Gastrocnemius medialis (tissue), 4 donors: ENCODE data around the gene DDX28.
"Not testable (repeated sequence)": the region's sequence is repeated elsewhere in the genome, so short reads cannot be mapped to it uniquely, and the experiment has no call there.

ENCODE experiments used
- POLR2A ChIP-seq, 2 donors: fragments of 450-650 bp; IDR thresholded peaks; one replicate each; pipeline ENCODE4 v1.6.1; 2017; ENCODE audit warnings: antibody characterized with exemption in 2 of 2, mild to moderate bottlenecking in 2 of 2, moderate library complexity in 2 of 2
- TF ChIP-seq, protein P1 (sequence below), 5 experiments: fragments of 450-650 bp in 3 of 5; fragments of 200-600 bp in 2 of 5; sonication (generic) in 2 of 5; IDR thresholded peaks in 4 of 5; conservative IDR thresholded peaks in 1 of 5; 1 replicate in 4 of 5; 2 replicates in 1 of 5; pipeline ENCODE4 v1.5.1; 2016 to 2019; ENCODE audit warnings: antibody characterized with exemption in 5 of 5, mild to moderate bottlenecking in 3 of 5, moderate library complexity in 3 of 5

DNA sequence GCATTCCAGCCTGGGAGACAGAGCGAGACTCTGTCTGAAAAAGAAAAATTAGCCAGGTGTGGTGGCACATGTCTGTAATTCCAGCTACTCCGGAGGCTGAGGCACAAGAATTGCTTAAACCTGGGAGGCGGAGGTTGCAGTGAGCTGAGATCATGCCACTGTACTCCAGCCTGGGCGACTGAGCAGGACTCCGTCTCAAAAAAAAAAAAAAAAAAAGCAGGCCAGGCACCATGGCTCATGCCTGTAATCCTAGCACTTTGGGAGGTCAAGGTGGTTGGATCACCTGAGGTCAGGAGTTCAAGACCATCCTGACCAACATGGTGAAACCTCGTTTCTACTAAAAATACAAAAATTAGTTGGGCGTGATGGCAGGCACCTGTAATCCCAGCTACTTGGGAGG, 50.7 kb downstream of the DDX28 start:
- not testable (repeated sequence) for TF ChIP-seq POLR2A (IDR thresholded peaks at IDR 0.05)
- TF ChIP-seq, protein P1, sequence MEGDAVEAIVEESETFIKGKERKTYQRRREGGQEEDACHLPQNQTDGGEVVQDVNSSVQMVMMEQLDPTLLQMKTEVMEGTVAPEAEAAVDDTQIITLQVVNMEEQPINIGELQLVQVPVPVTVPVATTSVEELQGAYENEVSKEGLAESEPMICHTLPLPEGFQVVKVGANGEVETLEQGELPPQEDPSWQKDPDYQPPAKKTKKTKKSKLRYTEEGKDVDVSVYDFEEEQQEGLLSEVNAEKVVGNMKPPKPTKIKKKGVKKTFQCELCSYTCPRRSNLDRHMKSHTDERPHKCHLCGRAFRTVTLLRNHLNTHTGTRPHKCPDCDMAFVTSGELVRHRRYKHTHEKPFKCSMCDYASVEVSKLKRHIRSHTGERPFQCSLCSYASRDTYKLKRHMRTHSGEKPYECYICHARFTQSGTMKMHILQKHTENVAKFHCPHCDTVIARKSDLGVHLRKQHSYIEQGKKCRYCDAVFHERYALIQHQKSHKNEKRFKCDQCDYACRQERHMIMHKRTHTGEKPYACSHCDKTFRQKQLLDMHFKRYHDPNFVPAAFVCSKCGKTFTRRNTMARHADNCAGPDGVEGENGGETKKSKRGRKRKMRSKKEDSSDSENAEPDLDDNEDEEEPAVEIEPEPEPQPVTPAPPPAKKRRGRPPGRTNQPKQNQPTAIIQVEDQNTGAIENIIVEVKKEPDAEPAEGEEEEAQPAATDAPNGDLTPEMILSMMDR (IDR thresholded peaks at IDR 0.05 in 4 of 5, conservative IDR thresholded peaks at IDR 0.05 in 1 of 5), result not testable (repeated sequence)
